HEK293T (cell line): Measurements from ENCODE around the gene SPOPL.

Experiments
- ARNT ChIP-seq: fragments of 450-650 bp; IDR thresholded peaks from 2 replicates; pipeline ENCODE4 v1.6.1; 2017; ENCODE audit warnings: mild to moderate bottlenecking
- BHLHE40 ChIP-seq: fragments of 450-650 bp; IDR thresholded peaks from 2 replicates; pipeline ENCODE4 v1.6.1; 2016; ENCODE audit warnings: mild to moderate bottlenecking, moderate library complexity, borderline replicate concordance
- ELF4 ChIP-seq: fragments of 450-650 bp; IDR thresholded peaks from 2 replicates; pipeline ENCODE4 v1.6.1; 2017; ENCODE audit warnings: antibody characterized with exemption
- FOXA1 ChIP-seq: fragments of 450-650 bp; IDR thresholded peaks from 2 replicates; pipeline ENCODE4 v1.6.1; 2016; ENCODE audit warnings: mild to moderate bottlenecking
- FOXK2 ChIP-seq: fragments of 450-650 bp; IDR thresholded peaks from 2 replicates; pipeline ENCODE4 v1.6.1; 2016; ENCODE audit warnings: mild to moderate bottlenecking
- FOXM1 ChIP-seq: fragments of 450-650 bp; IDR thresholded peaks from 2 replicates; pipeline ENCODE4 v1.6.1; 2017; ENCODE audit warnings: mild to moderate bottlenecking, borderline replicate concordance
- SP1 ChIP-seq: fragments of 450-650 bp; IDR thresholded peaks from 2 replicates; pipeline ENCODE4 v1.6.1; 2017
- SUZ12 ChIP-seq: fragments of 450-650 bp; IDR thresholded peaks from 2 replicates; pipeline ENCODE4 v1.6.1; 2016; ENCODE audit warnings: mild to moderate bottlenecking

DNA sequence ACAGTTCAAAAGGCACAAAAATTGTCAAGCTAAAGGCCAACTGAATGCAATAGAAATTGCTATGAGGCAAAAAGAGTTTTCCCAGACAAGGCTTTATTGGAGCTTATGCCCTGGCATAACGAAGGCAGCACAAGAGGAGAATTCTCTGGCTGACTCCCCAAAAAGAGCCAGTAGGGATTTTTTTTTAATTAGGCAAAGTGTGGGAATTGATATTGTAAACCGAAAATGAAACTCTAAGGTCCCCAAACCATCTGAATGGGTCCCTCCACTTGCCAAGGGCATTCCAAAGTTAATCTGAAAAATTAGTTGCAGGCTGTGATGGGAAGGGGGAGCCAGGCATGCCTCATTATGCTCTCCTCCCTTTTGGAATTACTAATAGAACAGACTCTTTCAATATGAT is 118.9 kb downstream of the SPOPL start:
- no peak for TF ChIP-seq ARNT
- no peak for TF ChIP-seq ELF4
- TF ChIP-seq FOXA1 = no peak
- TF ChIP-seq BHLHE40 = no peak
- TF ChIP-seq SP1 = no peak
- no peak for TF ChIP-seq FOXK2
- TF ChIP-seq FOXM1 = no peak
- no peak for TF ChIP-seq SUZ12
